HCT116 (cell line): ENCODE data around the gene ACTRT2. TPM values are rescaled to one million over a fixed set of nuclear protein-coding genes. Genes with fewer than 3 reads are reported as not detected.

Experiments
- ATAC-seq: fragments of 200-7000 bp; cut with Tn5 transposase; 2 replicates; pipeline ENCODE4 v1.9.1; 2020; ENCODE audit warnings: mild to moderate bottlenecking, moderate library complexity
- Bru-seq: library from RNA; stranded (reverse); fragments of 400-500 nt; gene quantifications from one replicate; lab custom pipeline; 2021; lab: Mats Ljungman, UMichigan
- BruChase-seq, 2 experiments: library from RNA; stranded (reverse); fragments of 400-500 nt; gene quantifications; one replicate each; lab custom pipeline; 2021; lab: Mats Ljungman, UMichigan
- BruUV-seq: library from RNA; stranded (reverse); fragments of 400-500 nt; replicated peaks from 2 replicates; lab custom pipeline; 2021; lab: Mats Ljungman, UMichigan
- CTCF ChIA-PET: fragments of 300-600 bp; sonication (Branson Sonifier 250); formaldehyde crosslinking; loops from one replicate; lab custom pipeline; 2021; ENCODE audit warnings: antibody characterized with exemption; lab: Charles Lee
- POLR2A ChIA-PET: fragments of 300-600, 350-600 bp; sonication (Branson Sonifier 250); formaldehyde crosslinking; loops from one replicate; lab custom pipeline; 2021; ENCODE audit warnings: antibody characterized with exemption; lab: Charles Lee
- RAD21 ChIA-PET, 2 experiments: fragments of 300-600 bp; sonication (Branson Sonifier 250); formaldehyde crosslinking; loops; one replicate each; lab custom pipeline; 2023; ENCODE audit warnings: low total read pairs in 2 of 2; ENCODE audit not compliant: uncharacterized antibody in 2 of 2, unreplicated experiment in 2 of 2, low non-redundant PET in 1 of 2; lab: Charles Lee
- DNase-seq: peaks from one replicate; pipeline ENCODE4 v3.0.0-alpha.2; 2010; ENCODE audit warnings: low read depth, low spot score
- H2AFZ ChIP-seq: fragments of 200-600 bp; shearing (Covaris generic), sonication (generic); 2 replicates; pipeline ENCODE4 v1.6.1; 2017; ENCODE audit warnings: low read depth, mixed run types, mixed read lengths, antibody characterized with exemption, low read length; ENCODE audit not compliant: poor library complexity, severe bottlenecking
- H3K27ac ChIP-seq: 2 replicates; pipeline ENCODE4 v1.5.1; 2012; ENCODE audit warnings: low read depth, low read length
- H3K27me3 ChIP-seq: fragments of 200-600 bp; sonication (generic); 2 replicates; pipeline ENCODE4 v1.6.1; 2016; ENCODE audit warnings: mixed run types, low read length, mixed read lengths; ENCODE audit not compliant: insufficient read depth
- H3K36me3 ChIP-seq, 2 experiments: fragments of 200-500 bp in 1 of 2; fragments of 200-600 bp in 1 of 2; sonication (Bioruptor generic) in 1 of 2; sonication (generic) in 1 of 2; 2 replicates each; pipeline versions ENCODE4 v1.5.1 to v1.6.1; 2014 to 2016; ENCODE audit warnings: low read length in 2 of 2, inconsistent platforms in 1 of 2, mixed read lengths in 1 of 2, mixed run types in 1 of 2; ENCODE audit not compliant: insufficient read depth in 2 of 2, control insufficient read depth in 1 of 2
- H3K4me1 ChIP-seq, 2 experiments: fragments of 200-600 bp in 1 of 2; sonication (generic) in 1 of 2; 2 replicates each; pipeline versions ENCODE4 v1.5.1 to v1.6.1; 2012 to 2017; ENCODE audit warnings: low read length in 2 of 2, inconsistent platforms in 1 of 2, mild to moderate bottlenecking in 1 of 2, mixed read lengths in 1 of 2, mixed run types in 1 of 2, moderate library complexity in 1 of 2; ENCODE audit not compliant: insufficient read depth in 2 of 2, control insufficient read depth in 1 of 2
- H3K4me2 ChIP-seq: fragments of 200-600 bp; sonication (generic); 2 replicates; pipeline ENCODE4 v1.6.1; 2017; ENCODE audit warnings: mixed run types, low read length, mixed read lengths
- H3K4me3 ChIP-seq, 2 experiments: fragments of 200-600 bp in 1 of 2; sonication (generic) in 1 of 2; replicated peaks in 1 of 2; 2 replicates each; pipeline ENCODE4 v1.5.1; 2011 to 2016; ENCODE audit warnings: low read length in 2 of 2, control low read depth in 1 of 2, low read depth in 1 of 2, mild to moderate bottlenecking in 1 of 2, mixed read lengths in 1 of 2, mixed run types in 1 of 2
- H3K79me2 ChIP-seq: fragments of 200-600 bp; sonication (generic); 2 replicates; pipeline ENCODE4 v1.6.1; 2017; ENCODE audit warnings: mild to moderate bottlenecking, mixed run types, low read length, moderate library complexity, mixed read lengths; ENCODE audit not compliant: insufficient read depth
- H3K9ac ChIP-seq: fragments of 200-600 bp; sonication (generic); 2 replicates; pipeline ENCODE4 v1.6.1; 2016; ENCODE audit warnings: low read length, mixed read lengths
- H3K9me2 ChIP-seq: fragments of 200-600 bp; sonication (generic), shearing (Covaris generic); 2 replicates; pipeline ENCODE4 v1.6.1; 2017; ENCODE audit warnings: mixed run types, mild to moderate bottlenecking, moderate library complexity; ENCODE audit not compliant: insufficient read depth
- H3K9me3 ChIP-seq, 2 experiments: fragments of 200-500 bp in 1 of 2; fragments of 200-600 bp in 1 of 2; sonication (Bioruptor generic) in 1 of 2; sonication (generic) in 1 of 2; 2 replicates each; pipeline ENCODE4 v1.6.1; 2014 to 2017; ENCODE audit warnings: low read length in 2 of 2, mixed read lengths in 2 of 2, inconsistent platforms in 1 of 2, low read depth in 1 of 2, mild to moderate bottlenecking in 1 of 2, mixed run types in 1 of 2, moderate library complexity in 1 of 2; ENCODE audit not compliant: control insufficient read depth in 1 of 2, insufficient read depth in 1 of 2
- H4K20me1 ChIP-seq: fragments of 200-600 bp; sonication (generic), shearing (Covaris generic); 2 replicates; pipeline ENCODE4 v1.6.1; 2017; ENCODE audit warnings: mixed run types, mild to moderate bottlenecking, moderate library complexity; ENCODE audit not compliant: insufficient read depth
- ATF3 ChIP-seq: IDR thresholded peaks from 2 replicates; pipeline ENCODE4 v1.6.1; 2012
- CBX3 ChIP-seq: IDR thresholded peaks from 2 replicates; pipeline ENCODE4 v1.6.1; 2012; ENCODE audit warnings: low read depth
- CEBPB ChIP-seq: IDR thresholded peaks from 2 replicates; pipeline ENCODE4 v1.6.1; 2012; ENCODE audit warnings: low read depth
- ELF1 ChIP-seq: IDR thresholded peaks from 2 replicates; pipeline ENCODE4 v1.6.1; 2012; ENCODE audit warnings: low read depth, borderline replicate concordance
- EZH2phosphoT487 ChIP-seq: fragments of 200-600 bp; IDR thresholded peaks from 2 replicates; pipeline ENCODE4 v1.6.1; 2018; ENCODE audit warnings: antibody characterized with exemption, borderline replicate concordance
- SIN3A ChIP-seq: IDR thresholded peaks from 2 replicates; pipeline ENCODE4 v1.6.1; 2012; ENCODE audit warnings: low read depth
- SP1 ChIP-seq: IDR thresholded peaks from 2 replicates; pipeline ENCODE4 v1.6.1; 2012; ENCODE audit warnings: low read depth
- TCF7L2 ChIP-seq: IDR thresholded peaks from 2 replicates; pipeline ENCODE4 v1.7.0; 2011; ENCODE audit warnings: borderline replicate concordance, inconsistent platforms; ENCODE audit not compliant: insufficient read depth, insufficient read length; ENCODE audit errors: extremely low read depth
- ZBTB33 ChIP-seq: IDR thresholded peaks from 2 replicates; pipeline ENCODE4 v1.6.1; 2011; ENCODE audit warnings: mild to moderate bottlenecking, low read length, moderate library complexity; ENCODE audit not compliant: insufficient replicate concordance; ENCODE audit errors: extremely low read depth
- ZNF274 ChIP-seq: fragments of 200-500 bp; sonication (Bioruptor generic); IDR thresholded peaks from 2 replicates; pipeline ENCODE4 v1.6.1; 2014; ENCODE audit warnings: mild to moderate bottlenecking, low read depth, low read length, inconsistent platforms
- intact Hi-C: fragments of 100-400 bp; cut with micrococcal nuclease; formaldehyde crosslinking; loops from 2 replicates; pipeline ENCODE4 v1.10.0; 2022
- long read RNA-seq: library from polyadenylated mRNA; unstranded; transcript quantifications from one replicate; pipeline ENCODE4 v2.0.0, GENCODE V29; 2021; ENCODE audit not compliant: unreplicated experiment
- polyA plus RNA-seq: library from polyadenylated mRNA; unstranded; fragments of >200 nt; gene quantifications from 2 replicates; pipeline ENCODE4 v1.2.1, GENCODE V29; 2012; ENCODE audit warnings: missing spikeins
- total RNA-seq: library from RNA; stranded (reverse); gene quantifications from one replicate; pipeline ENCODE4 v1.2.1, GENCODE V29; 2021; ENCODE audit not compliant: unreplicated experiment

The ACTRT2 gene
- total RNA-seq: not detected
- polyA plus RNA-seq: not detected in 2 replicates
- not detected for Bru-seq, nascent RNA
- BruChase-seq, experiment 1, labeled RNA remaining after a 6-hour chase: not detected
- not detected for BruChase-seq, experiment 2, labeled RNA remaining after a 2-hour chase
- long read RNA-seq: 0 reads

- peaks cover 4% of the 10 kb centered on the region; the same call in 1 of the 2 replicates for H3K27me3 ChIP-seq
Observed at GRCh38 chr1:3021233-3021671, at the start of gene ACTRT2. Gene ACTRT2 (plus strand): TSS chr1:3021467. CDS start chr1:3021687, 220 bp downstream.

More at GRCh38 chr1:3021233-3021671, at the start of gene ACTRT2:
- ChIA-PET CTCF (no interaction called here), POLR2A (no interaction called here)
- no peaks in the 10 kb centered on the region for H3K79me2 ChIP-seq
- no TSS peak for BruUV-seq
- DNase-seq: no peak
- H3K36me3 ChIP-seq: no peaks in the 10 kb centered on the region
- no peak within 1 kb of the TSS for H3K4me3 ChIP-seq
- no peak within 1 kb of the TSS for H3K27ac ChIP-seq
- no peak within 1 kb of the TSS for H3K4me2 ChIP-seq
- TF ChIP-seq SIN3A (no peak), SP1 (no peak), TCF7L2 (no peak), EZH2phosphoT487 (no peak), CBX3 (no peak), ZBTB33 (no peak), ZNF274 (no peak), ATF3 (no peak), ELF1 (no peak), CEBPB (no peak)
- TF ChIP-seq, all 23 proteins: peak for 0
- H3K4me1 ChIP-seq: no peaks in the 10 kb centered on the region
- RAD21 ChIA-PET: no interaction called here
- intact Hi-C loops: no loop called here
- no peaks in the 10 kb centered on the region for H3K9me3 ChIP-seq
- no peak for ATAC-seq
- H3K9me2 ChIP-seq: no peaks in the 10 kb centered on the region
- no peak within 1 kb of the TSS for H3K9ac ChIP-seq
- no peak within 1 kb of the TSS for H2AFZ ChIP-seq
- H4K20me1 ChIP-seq: no peaks in the 10 kb centered on the region
